SJCRH30 (cell line): ENCODE data around the gene AZI2. TPM values are rescaled to one million over a fixed set of nuclear protein-coding genes. Genes with fewer than 3 reads are reported as not detected.
A peak's percentile ranks its signal among the peaks of the same experiment; 100 is the strongest.

Source experiments
- DNase-seq, 2 experiments: peaks; one replicate each; pipeline ENCODE4 v3.0.0-alpha.2; 2015 to 2020
- H3K27ac ChIP-seq: fragments of 250-450 bp; sonication (Bioruptor Pico); 2 replicates; pipeline ENCODE4 v1.5.1; 2020; ENCODE audit warnings: mild to moderate bottlenecking, moderate library complexity
- H3K27me3 ChIP-seq: fragments of 250-450 bp; sonication (Bioruptor Pico); 2 replicates; pipeline ENCODE4 v1.5.1; 2020; ENCODE audit warnings: mild to moderate bottlenecking, moderate library complexity
- H3K36me3 ChIP-seq: fragments of 250-450 bp; sonication (Bioruptor Pico); 2 replicates; pipeline ENCODE4 v1.5.1; 2020; ENCODE audit warnings: mild to moderate bottlenecking, moderate library complexity
- H3K4me1 ChIP-seq: fragments of 250-450 bp; sonication (Bioruptor Pico); 2 replicates; pipeline ENCODE4 v1.5.1; 2020; ENCODE audit warnings: mild to moderate bottlenecking, moderate library complexity
- H3K4me3 ChIP-seq: fragments of 250-450 bp; sonication (Bioruptor Pico); 2 replicates; pipeline ENCODE4 v1.5.1; 2020; ENCODE audit warnings: mild to moderate bottlenecking, moderate library complexity
- H3K9me3 ChIP-seq: fragments of 250-450 bp; sonication (Bioruptor Pico); replicated peaks from 2 replicates; pipeline ENCODE4 v1.5.1; 2020; ENCODE audit warnings: mild to moderate bottlenecking, moderate library complexity
- total RNA-seq: library from RNA; depleted of rRNA; stranded (reverse); fragments of >200 nt; shearing (Covaris generic); gene quantifications from 2 replicates; pipeline ENCODE4 v1.2.3, GENCODE V29; 2014; rRNA removed

Gene AZI2, protein sequence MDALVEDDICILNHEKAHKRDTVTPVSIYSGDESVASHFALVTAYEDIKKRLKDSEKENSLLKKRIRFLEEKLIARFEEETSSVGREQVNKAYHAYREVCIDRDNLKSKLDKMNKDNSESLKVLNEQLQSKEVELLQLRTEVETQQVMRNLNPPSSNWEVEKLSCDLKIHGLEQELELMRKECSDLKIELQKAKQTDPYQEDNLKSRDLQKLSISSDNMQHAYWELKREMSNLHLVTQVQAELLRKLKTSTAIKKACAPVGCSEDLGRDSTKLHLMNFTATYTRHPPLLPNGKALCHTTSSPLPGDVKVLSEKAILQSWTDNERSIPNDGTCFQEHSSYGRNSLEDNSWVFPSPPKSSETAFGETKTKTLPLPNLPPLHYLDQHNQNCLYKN
- 107 and 143 TPM in 2 replicates for total RNA-seq

DNA sequence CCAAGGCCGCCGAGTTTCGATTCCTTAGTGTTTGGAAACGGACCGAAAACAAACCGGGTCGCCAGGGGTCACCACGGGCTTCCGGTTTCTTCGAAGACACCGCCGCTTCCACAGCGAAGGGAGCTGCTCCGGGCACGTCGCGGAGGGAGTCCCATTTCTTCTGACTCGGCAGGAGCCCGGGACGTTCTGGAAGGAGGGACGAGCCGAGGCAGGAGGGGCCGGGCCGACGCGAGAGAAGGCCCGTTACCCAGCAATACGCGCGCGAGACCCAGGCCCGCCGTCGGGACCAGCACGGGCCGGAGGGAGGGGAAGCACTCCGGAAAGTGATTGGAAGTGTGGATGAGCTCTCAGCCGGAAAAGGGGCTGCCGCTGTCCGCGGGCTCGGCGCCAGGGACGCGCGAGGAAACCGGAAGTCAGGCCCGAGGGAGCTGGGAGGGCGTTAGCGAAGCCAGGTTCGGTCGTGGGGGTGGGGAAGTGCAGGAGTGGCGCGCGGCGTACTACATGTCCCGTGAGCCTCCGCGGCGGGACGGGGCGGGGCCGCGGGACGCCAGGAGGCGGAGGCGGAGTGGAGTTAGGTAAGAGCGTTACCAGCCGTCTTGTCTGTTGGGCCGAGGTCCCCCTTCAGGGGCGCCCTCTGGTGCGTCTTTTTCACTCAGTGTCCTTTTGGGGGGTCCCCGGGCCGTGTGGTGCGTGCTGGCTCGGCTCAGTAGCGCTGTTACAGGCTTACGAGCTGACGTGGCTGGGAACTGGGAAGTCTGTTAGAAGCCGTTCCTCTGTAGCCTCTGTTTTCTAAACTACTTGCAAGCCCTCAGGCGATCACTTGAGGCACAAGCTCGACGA is at the start of gene AZI2, which contains the start of gene ZCWPW2:
Gene AZI2 (minus strand): TSS at position 196 of the 840 bp plus-strand sequence. CDS start 8,207 bp downstream, outside the sequence.
Gene ZCWPW2 (plus strand): TSS at position 93 of the 840 bp plus-strand sequence. CDS start 64,348 bp downstream, outside the sequence.
- no peaks in the 10 kb centered on the region for H3K9me3 ChIP-seq
- peak within 1 kb of the TSS; percentile 93 for H3K4me3 ChIP-seq
- no peaks in the 10 kb centered on the region; the same call in 1 of the 2 replicates for H3K36me3 ChIP-seq
- peak; percentile 98 for DNase-seq
- H3K4me1 ChIP-seq, result peaks cover 15% of the 10 kb centered on the region
- H3K27ac ChIP-seq, result peak within 1 kb of the TSS; percentile 99
- H3K27me3 ChIP-seq, result no peaks in the 10 kb centered on the region

DNA sequence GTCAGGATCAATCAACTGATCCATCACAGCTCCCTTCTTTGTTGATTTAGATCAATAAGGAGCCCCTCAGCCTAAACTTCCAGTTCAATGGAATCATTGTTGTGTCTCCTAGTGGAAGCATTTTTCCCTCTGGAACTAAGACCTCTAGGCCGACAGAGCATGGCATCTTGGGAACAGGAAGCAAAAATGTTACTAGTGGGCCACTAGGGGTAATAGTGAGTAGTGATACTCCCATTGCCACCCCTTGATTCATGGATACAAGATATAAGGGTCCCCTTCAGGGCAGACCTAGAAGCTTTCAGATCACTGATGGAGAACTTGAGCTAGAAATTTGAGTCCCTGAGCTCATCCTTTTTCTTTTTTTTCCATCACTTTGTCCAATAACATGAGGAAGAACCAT is 40.4 kb upstream of the AZI2 start:
- H3K27me3 ChIP-seq, result no peaks in the 10 kb centered on the region
- no peaks in the 10 kb centered on the region for H3K36me3 ChIP-seq
- H3K4me3 ChIP-seq, result no peak overlapping the region
- no peak overlapping the region for H3K27ac ChIP-seq
- no peaks in the 10 kb centered on the region for H3K4me1 ChIP-seq
- DNase-seq, result no peak
- H3K9me3 ChIP-seq, result no peaks in the 10 kb centered on the region; the same call in 1 of the 2 replicates

DNA sequence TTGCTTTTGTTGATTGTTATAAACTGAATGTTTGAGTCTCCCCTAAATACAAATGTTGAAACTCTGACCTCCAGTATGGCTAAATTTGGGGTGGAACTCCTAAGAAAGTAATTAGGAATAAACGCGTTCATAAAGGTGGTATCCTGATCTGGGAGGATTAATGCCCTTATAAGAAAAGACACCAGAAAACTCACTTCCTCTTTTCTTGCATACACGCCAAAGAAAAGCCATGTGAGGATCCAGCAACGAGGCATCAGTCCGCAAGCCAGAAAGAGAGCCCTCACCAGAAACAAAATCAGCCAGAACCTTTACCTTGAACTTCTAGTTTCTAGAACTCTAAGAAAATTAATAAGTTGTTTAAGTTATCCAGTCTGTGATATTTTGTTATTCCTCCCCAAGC is 37.4 kb upstream of the AZI2 start:
- H3K9me3 ChIP-seq, result no peaks in the 10 kb centered on the region
- H3K4me3 ChIP-seq, result no peak overlapping the region
- no peak overlapping the region for H3K27ac ChIP-seq
- no peak for DNase-seq
- H3K36me3 ChIP-seq, result no peaks in the 10 kb centered on the region
- no peaks in the 10 kb centered on the region for H3K4me1 ChIP-seq
- H3K27me3 ChIP-seq, result no peaks in the 10 kb centered on the region

DNA sequence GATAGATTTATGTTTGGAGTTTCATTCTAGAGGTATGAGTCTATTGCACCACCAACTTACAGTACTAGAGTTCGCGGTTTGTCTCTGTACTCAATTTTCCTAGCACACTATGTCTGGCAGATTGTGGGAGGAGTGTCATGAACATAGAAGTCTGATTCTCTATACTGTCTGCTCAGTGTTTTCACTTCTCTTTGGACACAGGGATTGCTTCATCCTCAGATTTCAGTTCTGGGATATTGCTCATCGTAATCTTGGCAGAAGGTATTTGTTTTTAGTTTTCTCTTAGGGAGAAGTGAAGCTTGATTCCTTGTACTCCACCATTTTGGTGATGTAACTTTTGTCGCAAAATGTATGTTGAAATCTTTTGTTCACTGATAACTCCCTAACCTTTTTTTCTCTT is 27.8 kb upstream of the AZI2 start:
- Histone ChIP-seq H3K27me3 (no peaks in the 10 kb centered on the region), H3K9me3 (no peaks in the 10 kb centered on the region), H3K4me3 (no peak overlapping the region), H3K36me3 (no peaks in the 10 kb centered on the region), H3K27ac (no peak overlapping the region), H3K4me1 (no peaks in the 10 kb centered on the region)
- DNase-seq, result no peak

DNA sequence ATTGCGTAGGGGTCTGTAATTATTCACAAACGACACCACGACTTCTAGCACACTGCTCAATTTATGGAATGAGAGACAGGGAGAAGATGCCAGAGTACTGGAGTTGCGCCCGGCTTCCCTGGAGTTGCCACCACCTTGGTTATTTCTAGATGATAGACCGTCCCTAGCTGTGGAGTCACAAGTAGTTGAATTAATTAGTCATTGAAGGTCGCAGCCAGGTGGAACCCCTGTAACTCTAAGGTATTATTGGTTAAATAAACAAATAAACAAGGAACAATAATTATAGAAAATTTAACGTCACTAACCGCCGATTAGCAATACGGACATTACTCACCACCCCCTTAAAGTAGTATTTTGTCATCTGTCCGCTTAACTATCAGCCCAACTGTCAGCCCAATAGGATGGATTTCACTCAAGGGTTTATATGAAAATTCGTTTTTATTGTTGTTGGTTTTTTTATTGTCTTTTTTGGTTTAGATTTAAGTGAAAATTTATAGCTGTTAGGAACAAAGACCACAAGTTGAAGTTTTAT is 911 bp upstream of the AZI2 start:
- no peaks in the 10 kb centered on the region; the same call in 1 of the 2 replicates for H3K36me3 ChIP-seq
- no peaks in the 10 kb centered on the region for H3K27me3 ChIP-seq
- peak overlapping the region; percentile 93 for H3K4me3 ChIP-seq
- H3K27ac ChIP-seq, result peak overlapping the region; percentile 99
- DNase-seq, result no peak
- no peaks in the 10 kb centered on the region for H3K9me3 ChIP-seq
- peaks cover 15% of the 10 kb centered on the region for H3K4me1 ChIP-seq

DNA sequence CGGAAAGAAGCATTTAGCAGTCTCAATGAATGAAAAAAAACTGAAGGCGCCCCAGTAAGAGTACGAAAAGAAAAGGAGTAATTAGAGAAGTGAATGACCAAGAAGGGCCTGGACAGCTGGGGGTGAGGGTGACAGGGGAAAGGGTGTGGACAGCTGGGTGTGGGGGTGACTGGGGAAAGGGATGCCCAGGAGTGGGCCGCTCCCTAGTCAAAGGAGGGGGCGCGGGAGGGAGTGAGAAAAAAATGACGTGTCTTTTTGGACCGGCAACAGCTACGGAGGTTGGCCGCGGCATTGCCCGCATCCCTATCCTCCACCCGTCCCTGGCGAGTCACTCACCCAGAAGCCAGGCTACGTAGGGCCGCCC is 377 bp downstream of the AZI2 start:
- no peaks in the 10 kb centered on the region for H3K27me3 ChIP-seq
- H3K27ac ChIP-seq, result peak overlapping the region; percentile 99
- H3K36me3 ChIP-seq, result no peaks in the 10 kb centered on the region; the same call in 1 of the 2 replicates
- peaks cover 15% of the 10 kb centered on the region for H3K4me1 ChIP-seq
- DNase-seq, result peak; percentile 88 to 92
- no peaks in the 10 kb centered on the region for H3K9me3 ChIP-seq
- H3K4me3 ChIP-seq, result peak overlapping the region; percentile 93

DNA sequence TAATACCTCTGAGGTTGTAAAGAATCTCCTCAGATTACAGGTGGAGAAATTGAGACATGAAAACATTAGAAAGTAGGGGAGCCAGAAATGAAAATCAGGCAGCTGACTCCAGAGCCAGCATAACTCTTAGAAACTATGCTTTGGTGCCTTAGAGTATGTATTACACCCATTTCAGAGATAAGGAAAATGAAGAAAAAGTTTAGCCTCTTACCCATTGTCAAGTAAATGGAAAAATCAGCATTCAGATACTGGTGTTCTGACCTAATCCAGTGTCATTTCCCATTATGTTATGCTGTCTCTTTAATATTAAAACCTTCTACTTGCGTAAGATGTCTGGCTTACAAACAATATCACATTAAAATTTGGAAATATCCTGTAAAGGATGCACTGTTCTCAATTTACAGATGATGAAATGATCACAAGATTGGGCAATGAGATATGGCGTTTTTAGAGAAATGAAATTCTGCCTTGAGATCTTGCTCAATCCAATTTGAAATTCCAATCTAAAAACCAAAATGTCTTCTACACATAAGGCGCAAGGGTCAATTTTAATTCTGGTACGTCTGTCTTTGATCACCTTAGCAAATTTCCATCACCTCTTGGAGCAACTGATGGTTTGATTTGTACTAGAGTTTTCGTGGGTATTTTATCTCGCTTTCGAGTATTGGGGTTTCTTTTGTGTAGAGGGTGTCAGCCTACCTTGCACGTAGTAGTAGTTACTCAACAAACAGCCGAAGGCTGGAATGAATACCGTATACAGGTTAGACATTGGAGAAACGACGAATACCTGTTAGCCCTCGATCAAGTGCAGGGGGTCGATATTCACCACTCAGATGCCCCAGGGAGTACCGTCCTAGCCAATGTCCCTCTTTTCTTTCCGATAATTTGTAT is 1.0 kb downstream of the AZI2 start:
- Histone ChIP-seq H3K4me1 (peaks cover 15% of the 10 kb centered on the region), H3K9me3 (no peaks in the 10 kb centered on the region), H3K27me3 (no peaks in the 10 kb centered on the region), H3K4me3 (peak overlapping the region; percentile 93), H3K36me3 (no peaks in the 10 kb centered on the region; the same call in 1 of the 2 replicates), H3K27ac (peak overlapping the region; percentile 99)
- DNase-seq, result no peak

DNA sequence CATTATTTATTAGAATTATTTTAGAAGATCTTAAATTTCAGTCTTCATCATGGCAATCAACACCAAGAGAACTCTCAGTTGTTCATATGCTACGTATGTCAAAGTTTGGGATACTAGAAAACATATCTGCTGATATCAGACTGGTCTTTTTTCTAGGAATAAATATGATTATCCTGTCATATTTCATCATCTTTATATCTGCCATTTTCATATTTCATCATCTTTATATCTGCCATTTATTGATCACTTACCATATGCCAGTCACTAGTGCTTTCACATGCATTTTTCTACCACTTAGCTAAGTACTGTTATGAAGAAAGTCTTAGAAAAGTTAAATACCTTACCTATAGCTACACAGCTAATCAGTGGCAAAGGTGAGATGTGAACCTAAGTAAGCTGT is 2.9 kb downstream of the AZI2 start:
- H3K4me1 ChIP-seq, result peaks cover 18% of the 10 kb centered on the region
- H3K36me3 ChIP-seq, result no peaks in the 10 kb centered on the region; the same call in 1 of the 2 replicates
- no peak for DNase-seq
- no peak overlapping the region for H3K4me3 ChIP-seq
- H3K9me3 ChIP-seq, result no peaks in the 10 kb centered on the region
- H3K27me3 ChIP-seq, result no peaks in the 10 kb centered on the region
- no peak overlapping the region for H3K27ac ChIP-seq

DNA sequence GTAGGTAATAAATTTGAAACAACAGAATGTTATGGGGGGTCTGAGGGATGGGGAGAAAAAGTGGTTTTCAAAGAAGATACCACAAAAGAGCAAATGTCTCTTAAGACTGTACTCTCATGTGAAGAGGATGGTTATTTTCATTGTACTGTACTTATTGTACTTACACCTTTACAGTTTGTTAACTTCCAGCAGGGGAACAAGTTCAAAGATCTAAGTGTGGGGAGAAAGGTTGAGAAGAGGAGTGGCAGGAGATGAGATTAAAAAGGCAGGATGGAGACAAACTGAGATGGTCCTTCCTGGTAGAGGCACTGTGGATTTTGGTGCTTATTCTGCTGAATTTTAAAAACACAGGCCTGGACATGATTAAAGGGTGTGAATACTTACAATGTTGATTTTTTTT is 5.5 kb downstream of the AZI2 start:
- peaks cover 18% of the 10 kb centered on the region for H3K4me1 ChIP-seq
- no peak overlapping the region for H3K4me3 ChIP-seq
- DNase-seq, result no peak
- peaks cover 24% of the 10 kb centered on the region for H3K36me3 ChIP-seq
- no peaks in the 10 kb centered on the region for H3K27me3 ChIP-seq
- no peak overlapping the region for H3K27ac ChIP-seq
- no peaks in the 10 kb centered on the region for H3K9me3 ChIP-seq

DNA sequence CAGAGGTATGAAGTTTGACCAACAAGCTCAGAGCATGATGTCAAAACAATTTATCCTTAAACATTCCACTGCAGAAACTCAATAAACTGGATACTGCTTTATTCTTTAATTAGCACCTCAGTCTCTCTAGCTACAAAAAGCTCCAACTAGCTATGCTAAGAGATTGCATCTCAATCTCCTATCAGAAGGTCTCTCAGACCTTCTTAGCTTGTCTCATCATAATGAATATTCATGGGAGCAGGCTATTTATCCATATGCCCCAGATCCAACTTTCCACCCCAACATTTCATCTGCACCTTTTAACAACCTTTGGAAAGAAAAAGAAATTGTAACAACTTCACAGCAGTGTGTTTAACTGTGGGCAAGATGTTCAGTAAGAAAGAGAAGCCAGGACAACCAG is 11.4 kb downstream of the AZI2 start:
- H3K27ac ChIP-seq, result no peak overlapping the region
- no peak overlapping the region for H3K4me3 ChIP-seq

DNA sequence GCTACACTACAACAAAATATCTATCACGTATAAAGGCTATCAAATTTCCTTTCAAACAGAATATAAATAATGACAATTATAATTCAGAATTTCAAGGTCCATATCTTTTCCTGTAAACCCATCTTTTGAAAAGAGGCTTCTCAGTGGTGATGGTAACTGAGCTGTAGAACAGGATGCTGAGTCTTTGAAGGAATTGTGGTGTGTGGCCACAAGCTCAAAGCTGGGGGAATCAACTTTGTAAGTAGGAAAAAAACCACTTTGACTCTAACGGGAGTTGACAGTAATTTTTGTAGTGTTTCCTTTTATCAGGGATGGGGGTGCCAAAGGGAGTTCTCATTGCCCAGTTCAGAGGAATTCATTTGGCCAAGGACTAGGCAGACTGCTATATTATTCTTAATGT is 13.4 kb downstream of the AZI2 start:
- Histone ChIP-seq H3K4me3 (no peak overlapping the region), H3K27me3 (no peaks in the 10 kb centered on the region), H3K9me3 (no peaks in the 10 kb centered on the region), H3K36me3 (peaks cover 77% of the 10 kb centered on the region), H3K27ac (no peak overlapping the region), H3K4me1 (no peaks in the 10 kb centered on the region)
- DNase-seq, result no peak

More for the DNA sequence above, 11.4 kb downstream of the AZI2 start:
- Histone ChIP-seq H3K27me3 (no peaks in the 10 kb centered on the region), H3K9me3 (no peaks in the 10 kb centered on the region), H3K36me3 (peaks cover 72% of the 10 kb centered on the region), H3K4me1 (peaks cover under 1% of the 10 kb centered on the region; the same call in 1 of the 2 replicates)
- no peak for DNase-seq

DNA sequence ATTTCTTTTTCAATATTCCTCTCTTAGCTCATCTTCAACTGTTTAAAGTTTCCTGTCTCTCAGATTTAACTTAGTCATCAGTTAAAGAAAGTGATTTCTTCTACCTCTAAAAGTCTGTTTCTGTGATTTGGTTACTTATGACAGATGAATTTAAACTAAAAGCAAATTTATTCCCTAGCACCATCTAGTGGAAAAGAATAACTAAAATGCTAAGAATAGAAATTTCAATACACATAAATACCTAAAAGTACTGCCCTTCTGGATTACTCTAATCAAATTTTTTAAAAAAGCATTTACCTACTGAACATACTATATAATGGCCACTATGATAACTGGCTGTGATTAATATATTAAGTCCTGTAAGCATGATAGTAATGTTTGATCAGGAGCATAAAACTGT is 14.1 kb downstream of the AZI2 start:
- H3K4me3 ChIP-seq, result no peak overlapping the region

DNA sequence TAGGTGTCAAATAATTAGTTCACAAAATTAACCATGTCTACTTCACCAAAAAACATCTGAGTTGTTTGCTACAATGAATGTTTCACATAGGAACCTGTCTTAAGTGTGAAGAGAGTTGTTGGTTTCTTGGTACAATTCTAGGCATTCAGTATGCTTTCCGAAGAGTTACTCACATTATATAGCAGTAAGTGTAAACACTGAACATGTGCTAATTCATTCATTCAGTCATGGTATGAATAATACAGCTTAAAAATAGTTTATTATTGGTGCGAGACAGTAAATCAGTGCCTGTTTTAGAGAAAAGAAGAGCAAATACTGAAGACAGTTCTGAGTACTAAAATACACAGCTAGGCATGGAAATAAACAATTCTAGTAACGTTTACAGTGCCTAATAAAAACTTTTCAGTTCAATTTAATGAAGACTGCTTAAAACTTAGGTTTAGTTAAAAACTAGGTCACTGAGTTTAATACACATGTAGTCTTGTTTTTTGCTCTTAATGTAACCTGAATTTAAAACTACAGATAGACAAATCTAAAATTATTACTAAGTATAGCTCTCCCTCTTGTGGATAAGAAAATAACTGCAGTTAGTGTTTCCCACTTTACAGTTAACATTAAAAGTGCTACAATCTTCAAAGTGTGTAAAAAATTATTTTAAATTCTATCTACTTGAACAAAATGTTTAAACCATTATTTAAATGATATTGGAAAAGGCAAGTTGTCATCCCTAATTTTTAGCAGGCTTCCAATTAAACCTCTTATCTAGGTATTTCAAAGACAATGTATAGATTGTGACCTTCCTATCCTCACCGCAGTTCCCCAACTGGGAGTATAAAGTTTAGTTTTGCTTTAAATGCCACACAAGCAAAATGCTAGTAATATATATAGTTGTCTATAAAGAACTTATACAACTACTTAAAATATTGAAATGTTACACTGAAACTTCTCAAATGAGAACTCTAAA is 20.2 kb downstream of the AZI2 start:
- no peaks in the 10 kb centered on the region for H3K27me3 ChIP-seq
- H3K36me3 ChIP-seq, result peaks cover 68% of the 10 kb centered on the region
- H3K27ac ChIP-seq, result no peak overlapping the region
- no peak overlapping the region for H3K4me3 ChIP-seq
- peak in 1 of 2 experiments; percentile 56 for DNase-seq
- H3K9me3 ChIP-seq, result no peaks in the 10 kb centered on the region
- no peaks in the 10 kb centered on the region for H3K4me1 ChIP-seq

More for the DNA sequence above, 14.1 kb downstream of the AZI2 start:
- no peaks in the 10 kb centered on the region for H3K4me1 ChIP-seq
- no peak for DNase-seq
- H3K36me3 ChIP-seq, result peaks cover 76% of the 10 kb centered on the region
- no peaks in the 10 kb centered on the region for H3K27me3 ChIP-seq
- no peaks in the 10 kb centered on the region for H3K9me3 ChIP-seq
- no peak overlapping the region for H3K27ac ChIP-seq
